ENCODE data around the gene COL4A2.
"Not testable (repeated sequence)": the region's sequence is repeated elsewhere in the genome, so short reads cannot be mapped to it uniquely, and the experiment has no call there.

The COL4A2 gene

DNA sequence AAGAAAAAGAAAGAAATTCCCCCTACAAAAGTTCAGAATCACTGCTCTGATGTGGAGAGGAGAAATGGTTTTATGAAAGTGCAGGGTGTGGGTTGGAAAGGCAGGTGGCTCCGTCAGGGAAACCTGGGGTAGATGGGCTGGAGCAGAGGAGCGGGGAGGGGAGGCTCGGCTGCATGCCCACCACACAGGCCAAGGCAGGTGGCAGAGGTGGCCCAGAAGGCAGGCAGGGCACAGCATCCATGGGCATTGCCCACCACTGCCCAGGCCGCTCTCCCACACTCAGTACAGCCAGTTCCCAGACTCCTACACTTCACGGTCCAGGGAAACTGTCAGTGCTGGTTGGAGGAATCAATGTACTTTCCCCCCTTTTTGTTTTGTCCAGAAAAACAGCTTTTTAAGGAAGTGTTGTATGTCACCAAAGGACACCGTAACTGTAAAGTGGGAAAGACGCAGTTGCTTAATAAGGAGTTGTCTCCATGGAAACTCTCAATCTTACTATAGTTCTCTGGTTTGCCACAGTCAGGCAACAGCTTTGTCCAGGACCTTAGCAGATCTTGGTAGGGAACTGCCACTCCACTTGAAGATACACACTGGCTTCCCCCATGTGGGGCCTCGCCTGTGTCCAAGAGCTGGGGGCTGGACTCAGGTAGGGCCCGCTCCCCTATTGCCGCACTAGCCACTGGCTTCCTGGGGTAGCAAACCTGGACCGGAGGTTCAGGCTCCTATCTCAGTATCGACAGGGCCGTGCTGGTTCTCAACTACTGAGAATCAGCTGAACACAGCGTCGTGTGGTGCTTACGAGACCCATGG, 171.5 kb downstream of the COL4A2 start:
- 94 to 95% methylated on average over 16 of the region's 16 CpGs for WGBS, 2 experiments
- H3K27ac ChIP-seq (ENCODE audit: insufficient read depth, low read depth, low read length, poor library complexity, severe bottlenecking) = no peak overlapping the region
- no peaks in the 10 kb centered on the region for H3K9me3 ChIP-seq (ENCODE audit: control insufficient read depth, low read length)
- peaks cover 26% of the 10 kb centered on the region for H3K36me3 ChIP-seq (ENCODE audit: control insufficient read depth, insufficient read depth, low read length)
- H3K27me3 ChIP-seq (ENCODE audit: control insufficient read depth, insufficient read depth, low read length, poor library complexity, severe bottlenecking) = no peaks in the 10 kb centered on the region
- H3K4me3 ChIP-seq (ENCODE audit: insufficient read depth, low read depth, low read length) = no peak overlapping the region
- peaks cover 13% of the 10 kb centered on the region for H3K4me1 ChIP-seq (ENCODE audit: control insufficient read depth, insufficient read depth, low read length)

DNA sequence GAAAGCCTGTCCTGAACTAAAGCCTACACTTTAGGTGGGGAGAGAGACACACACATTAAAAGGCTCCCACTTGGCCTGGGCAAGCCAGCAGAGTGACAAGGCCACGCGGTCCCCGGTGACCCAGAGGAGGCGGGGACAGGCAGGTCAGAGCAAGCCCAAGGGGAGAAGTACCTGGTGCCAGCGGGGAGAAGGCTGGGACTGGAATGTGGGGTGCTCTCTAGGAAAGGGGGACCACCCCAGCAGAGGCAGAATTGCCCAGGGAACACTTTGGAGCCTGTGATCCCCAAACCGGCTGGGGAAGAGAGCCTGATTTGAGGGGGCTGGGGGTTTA, 172.1 kb downstream of the COL4A2 start:
- 92% methylated on average over 6 of the region's 6 CpGs for WGBS, 2 experiments
- Histone ChIP-seq H3K27me3 (ENCODE audit: control insufficient read depth, insufficient read depth, low read length, poor library complexity, severe bottlenecking) (no peaks in the 10 kb centered on the region), H3K4me3 (ENCODE audit: insufficient read depth, low read depth, low read length) (no peak overlapping the region), H3K27ac (ENCODE audit: insufficient read depth, low read depth, low read length, poor library complexity, severe bottlenecking) (no peak overlapping the region), H3K36me3 (ENCODE audit: control insufficient read depth, insufficient read depth, low read length) (peaks cover 24% of the 10 kb centered on the region), H3K9me3 (ENCODE audit: control insufficient read depth, low read length) (no peaks in the 10 kb centered on the region), H3K4me1 (ENCODE audit: control insufficient read depth, insufficient read depth, low read length) (peaks cover 13% of the 10 kb centered on the region)

DNA sequence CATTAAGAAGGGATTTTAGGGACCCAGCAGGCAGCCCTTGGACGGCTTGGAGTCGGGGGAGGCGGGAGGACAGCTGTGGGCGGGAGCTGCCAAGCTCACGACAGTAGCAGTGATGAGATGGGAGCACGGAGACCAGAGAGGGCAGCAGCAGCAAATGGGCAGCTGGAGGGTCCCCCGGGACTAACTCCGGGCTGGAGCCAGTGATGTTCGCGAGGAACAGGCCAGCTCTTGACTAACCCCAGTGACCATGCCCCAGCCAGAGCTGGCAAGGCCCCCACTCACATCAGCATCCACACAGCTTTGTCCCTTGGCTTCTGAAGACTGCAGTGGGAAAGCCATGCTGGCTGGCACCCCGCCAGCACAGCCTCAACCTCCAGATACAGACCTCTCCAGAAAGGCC, 172.6 kb downstream of the COL4A2 start:
- no peak overlapping the region for H3K27ac ChIP-seq (ENCODE audit: insufficient read depth, low read depth, low read length, poor library complexity, severe bottlenecking)
- peaks cover 19% of the 10 kb centered on the region for H3K36me3 ChIP-seq (ENCODE audit: control insufficient read depth, insufficient read depth, low read length)
- no peak overlapping the region for H3K4me3 ChIP-seq (ENCODE audit: insufficient read depth, low read depth, low read length)
- peaks cover 13% of the 10 kb centered on the region for H3K4me1 ChIP-seq (ENCODE audit: control insufficient read depth, insufficient read depth, low read length)
- no peaks in the 10 kb centered on the region for H3K27me3 ChIP-seq (ENCODE audit: control insufficient read depth, insufficient read depth, low read length, poor library complexity, severe bottlenecking)
- H3K9me3 ChIP-seq (ENCODE audit: control insufficient read depth, low read length) = no peaks in the 10 kb centered on the region
- 78 to 84% methylated on average over 11 of the region's 11 CpGs for WGBS, 2 experiments

DNA sequence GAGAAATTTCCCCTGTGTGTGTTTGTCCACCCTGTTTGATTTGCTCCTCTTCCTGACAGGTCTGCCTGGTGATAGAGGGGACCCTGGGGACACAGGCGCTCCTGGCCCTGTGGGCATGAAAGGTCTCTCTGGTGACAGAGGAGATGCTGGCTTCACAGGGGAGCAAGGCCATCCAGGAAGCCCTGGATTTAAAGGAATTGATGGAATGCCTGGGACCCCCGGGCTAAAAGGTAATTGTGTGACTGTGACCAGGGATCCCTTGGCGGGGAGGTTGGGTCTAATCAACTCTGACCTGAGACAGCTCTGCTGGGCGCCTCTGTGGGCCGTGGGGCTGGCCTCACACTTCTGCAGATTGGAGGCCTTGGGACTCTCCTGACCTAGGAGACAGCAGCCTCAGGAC, 173.1 kb downstream of the COL4A2 start:
- no peak overlapping the region for H3K27ac ChIP-seq (ENCODE audit: insufficient read depth, low read depth, low read length, poor library complexity, severe bottlenecking)

DNA sequence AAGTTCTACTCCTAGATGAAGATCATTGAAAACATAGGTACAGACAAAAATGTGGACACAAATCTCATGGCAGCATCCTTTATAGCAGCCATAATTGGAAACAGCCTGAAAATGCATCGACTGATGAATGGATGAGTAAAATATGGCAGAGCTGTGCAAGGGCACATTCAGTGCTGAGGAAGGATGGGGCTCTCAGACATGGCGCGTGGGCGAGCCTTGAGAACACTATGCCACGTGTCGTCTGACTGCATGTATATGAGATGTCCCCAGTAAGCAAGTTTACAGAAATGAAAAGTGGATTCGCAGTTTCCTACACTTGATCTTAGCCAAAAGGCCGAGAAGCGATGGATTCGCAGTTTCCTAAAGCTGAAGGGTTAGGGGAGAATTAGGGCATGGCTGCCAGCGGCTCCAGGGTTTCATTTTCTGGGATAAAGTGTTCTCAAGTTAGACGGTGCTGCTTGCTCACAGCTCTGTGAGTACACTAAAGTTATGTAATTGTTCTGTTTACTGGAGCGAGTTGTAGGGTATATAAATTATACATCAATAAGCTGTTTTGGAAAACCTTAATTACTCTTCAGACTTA, 176.4 kb downstream of the COL4A2 start:
- no peak overlapping the region for H3K4me3 ChIP-seq (ENCODE audit: insufficient read depth, low read depth, low read length)
- H3K4me1 ChIP-seq (ENCODE audit: control insufficient read depth, insufficient read depth, low read length) = peaks cover 36% of the 10 kb centered on the region
- WGBS, 2 experiments = 92 to 93% methylated on average over 12 of the region's 13 CpGs
- H3K27ac ChIP-seq (ENCODE audit: insufficient read depth, low read depth, low read length, poor library complexity, severe bottlenecking) = no peak overlapping the region
- H3K9me3 ChIP-seq (ENCODE audit: control insufficient read depth, low read length) = no peaks in the 10 kb centered on the region
- H3K36me3 ChIP-seq (ENCODE audit: control insufficient read depth, insufficient read depth, low read length) = peaks cover 10% of the 10 kb centered on the region
- no peaks in the 10 kb centered on the region for H3K27me3 ChIP-seq (ENCODE audit: control insufficient read depth, insufficient read depth, low read length, poor library complexity, severe bottlenecking)

More for the DNA sequence above, 173.1 kb downstream of the COL4A2 start:
- no peak overlapping the region for H3K4me3 ChIP-seq (ENCODE audit: insufficient read depth, low read depth, low read length)
- H3K27me3 ChIP-seq (ENCODE audit: control insufficient read depth, insufficient read depth, low read length, poor library complexity, severe bottlenecking) = no peaks in the 10 kb centered on the region
- H3K36me3 ChIP-seq (ENCODE audit: control insufficient read depth, insufficient read depth, low read length) = peaks cover 14% of the 10 kb centered on the region
- H3K4me1 ChIP-seq (ENCODE audit: control insufficient read depth, insufficient read depth, low read length) = peaks cover 13% of the 10 kb centered on the region
- H3K9me3 ChIP-seq (ENCODE audit: control insufficient read depth, low read length) = no peaks in the 10 kb centered on the region
- 83 to 85% methylated on average over 5 of the region's 5 CpGs for WGBS, 2 experiments

DNA sequence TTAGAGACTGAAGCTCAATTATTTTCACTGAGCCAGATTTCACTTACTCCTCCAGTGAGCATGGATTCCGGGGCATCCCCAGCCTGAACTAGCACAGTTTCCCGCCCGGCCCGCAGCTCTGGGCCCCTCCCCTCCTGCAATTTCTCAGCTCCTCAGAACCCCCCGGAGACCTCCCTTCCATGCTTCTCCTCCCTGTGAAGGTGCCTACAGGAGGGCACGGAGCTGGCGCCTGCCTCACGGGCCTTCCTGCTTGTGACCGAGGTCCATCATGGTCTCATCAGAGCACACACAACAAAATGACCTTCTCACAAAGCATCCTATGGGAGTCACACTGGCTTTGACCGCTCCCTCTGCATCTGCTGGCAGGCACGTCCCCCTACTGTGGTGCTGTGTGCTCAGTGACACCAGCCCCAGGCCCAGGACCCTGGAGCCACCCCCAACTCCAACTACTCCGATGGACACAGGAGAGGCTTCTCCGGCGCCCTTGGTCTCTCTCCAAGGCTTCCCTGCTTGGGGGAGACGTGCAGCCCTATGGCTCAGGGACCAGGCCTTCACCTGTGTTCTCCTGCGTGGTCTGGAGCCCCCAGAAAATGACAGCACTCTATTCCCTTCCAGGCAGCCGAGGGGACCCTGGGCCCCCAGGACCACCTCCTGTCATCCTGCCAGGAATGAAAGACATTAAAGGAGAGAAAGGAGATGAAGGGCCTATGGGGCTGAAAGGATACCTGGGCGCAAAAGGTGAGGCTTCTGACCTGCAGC, 177.4 kb downstream of the COL4A2 start:
- 89 to 91% methylated on average over 18 of the region's 18 CpGs for WGBS, 2 experiments
- Histone ChIP-seq H3K4me3 (ENCODE audit: insufficient read depth, low read depth, low read length) (no peak overlapping the region), H3K9me3 (ENCODE audit: control insufficient read depth, low read length) (no peaks in the 10 kb centered on the region), H3K36me3 (ENCODE audit: control insufficient read depth, insufficient read depth, low read length) (peaks cover 19% of the 10 kb centered on the region), H3K27me3 (ENCODE audit: control insufficient read depth, insufficient read depth, low read length, poor library complexity, severe bottlenecking) (no peaks in the 10 kb centered on the region), H3K27ac (ENCODE audit: insufficient read depth, low read depth, low read length, poor library complexity, severe bottlenecking) (no peak overlapping the region), H3K4me1 (ENCODE audit: control insufficient read depth, insufficient read depth, low read length) (peaks cover 29% of the 10 kb centered on the region)

DNA sequence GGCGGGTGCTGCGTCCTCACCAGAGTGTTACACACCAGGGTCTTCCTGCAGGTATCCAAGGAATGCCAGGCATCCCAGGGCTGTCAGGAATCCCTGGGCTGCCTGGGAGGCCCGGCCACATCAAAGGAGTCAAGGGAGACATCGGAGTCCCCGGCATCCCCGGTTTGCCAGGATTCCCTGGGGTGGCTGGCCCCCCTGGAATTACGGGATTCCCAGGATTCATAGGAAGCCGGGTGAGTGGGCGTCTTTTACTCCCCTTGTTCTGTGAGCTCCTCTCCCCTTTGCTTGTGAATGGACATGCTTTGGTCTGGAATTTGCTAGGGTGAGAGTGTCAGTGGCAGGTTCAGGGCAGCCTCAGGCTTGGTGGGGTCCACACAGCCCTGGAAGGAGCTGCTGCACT, 178.5 kb downstream of the COL4A2 start:
- 40 to 44% methylated on average over 9 of the region's 9 CpGs for WGBS, 2 experiments
- Histone ChIP-seq H3K9me3 (ENCODE audit: control insufficient read depth, low read length) (no peaks in the 10 kb centered on the region), H3K36me3 (ENCODE audit: control insufficient read depth, insufficient read depth, low read length) (peaks cover 22% of the 10 kb centered on the region), H3K4me1 (ENCODE audit: control insufficient read depth, insufficient read depth, low read length) (peaks cover 23% of the 10 kb centered on the region), H3K4me3 (ENCODE audit: insufficient read depth, low read depth, low read length) (no peak overlapping the region), H3K27ac (ENCODE audit: insufficient read depth, low read depth, low read length, poor library complexity, severe bottlenecking) (peak overlapping the region; percentile 38), H3K27me3 (ENCODE audit: control insufficient read depth, insufficient read depth, low read length, poor library complexity, severe bottlenecking) (no peaks in the 10 kb centered on the region)

DNA sequence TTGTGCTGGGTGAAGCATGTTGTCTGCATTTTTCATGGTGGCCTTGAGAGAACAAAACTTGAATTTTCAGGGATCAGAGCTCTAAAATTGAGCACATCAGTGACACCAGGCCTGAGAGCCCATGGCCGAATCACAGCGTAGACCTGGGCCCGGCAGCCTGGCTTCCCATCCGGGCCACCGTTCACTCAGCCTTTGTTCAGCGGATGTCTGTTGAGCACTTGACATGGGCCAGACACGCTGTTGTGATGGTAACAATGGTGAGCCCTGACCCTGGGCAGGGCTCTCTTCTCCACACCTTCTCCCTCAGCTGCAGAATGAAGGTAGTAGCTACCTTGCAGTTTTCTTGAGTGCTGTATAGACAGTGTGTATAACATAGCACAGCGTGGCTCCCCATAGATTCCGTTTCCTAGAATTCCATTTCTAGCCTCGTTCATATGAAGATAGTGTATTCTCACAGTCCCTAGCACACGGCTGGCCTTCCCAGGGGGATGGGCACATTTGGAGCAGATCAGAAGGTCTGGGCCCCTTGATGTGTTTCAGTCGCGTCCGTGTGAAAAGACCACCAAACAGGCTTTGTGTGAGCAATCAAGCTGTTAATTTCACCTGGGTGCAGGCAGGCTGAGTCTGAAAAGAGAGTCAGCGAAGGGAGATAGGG, 179.1 kb downstream of the COL4A2 start:
- 51 to 53% methylated on average over 14 to 15 of the region's 15 CpGs for WGBS, 2 experiments
- peak overlapping the region; percentile 38 for H3K27ac ChIP-seq (ENCODE audit: insufficient read depth, low read depth, low read length, poor library complexity, severe bottlenecking)
- H3K4me3 ChIP-seq (ENCODE audit: insufficient read depth, low read depth, low read length) = no peak overlapping the region
- no peaks in the 10 kb centered on the region for H3K9me3 ChIP-seq (ENCODE audit: control insufficient read depth, low read length)
- H3K27me3 ChIP-seq (ENCODE audit: control insufficient read depth, insufficient read depth, low read length, poor library complexity, severe bottlenecking) = no peaks in the 10 kb centered on the region
- peaks cover 23% of the 10 kb centered on the region for H3K4me1 ChIP-seq (ENCODE audit: control insufficient read depth, insufficient read depth, low read length)
- peaks cover 22% of the 10 kb centered on the region for H3K36me3 ChIP-seq (ENCODE audit: control insufficient read depth, insufficient read depth, low read length)

DNA sequence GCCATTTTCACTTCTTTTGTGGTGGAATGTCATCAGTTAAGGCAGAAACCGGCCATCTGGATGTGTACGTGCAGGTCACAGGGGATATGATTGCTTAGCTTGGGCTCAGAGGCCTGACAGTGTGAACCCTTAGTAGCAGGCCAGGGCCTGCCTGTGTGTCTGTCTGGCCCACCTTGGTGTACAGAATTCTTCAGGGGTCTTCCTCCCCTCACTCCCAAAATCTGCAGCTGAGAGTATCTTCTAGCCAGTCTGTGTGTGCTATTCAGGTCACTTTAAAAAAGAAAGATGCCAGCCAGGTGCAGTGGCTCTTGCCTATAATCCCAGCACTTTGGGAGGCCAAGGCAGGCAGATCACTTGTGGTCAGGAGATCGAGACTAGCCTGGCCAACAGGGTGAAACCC, 179.8 kb downstream of the COL4A2 start:
- WGBS, 2 experiments = 52 to 58% methylated on average over 3 of the region's 3 CpGs
- H3K27ac ChIP-seq (ENCODE audit: insufficient read depth, low read depth, low read length, poor library complexity, severe bottlenecking) = peak overlapping the region; percentile 36
- H3K4me3 ChIP-seq (ENCODE audit: insufficient read depth, low read depth, low read length); H3K27me3 ChIP-seq (ENCODE audit: control insufficient read depth, insufficient read depth, low read length, poor library complexity, severe bottlenecking); H3K9me3 ChIP-seq (ENCODE audit: control insufficient read depth, low read length): not testable (repeated sequence)
- peaks cover 23% of the 10 kb centered on the region for H3K4me1 ChIP-seq (ENCODE audit: control insufficient read depth, insufficient read depth, low read length)
- peaks cover 22% of the 10 kb centered on the region for H3K36me3 ChIP-seq (ENCODE audit: control insufficient read depth, insufficient read depth, low read length)
